ENCODE results near the gene BMP7.
"Not testable (repeated sequence)": the region's sequence is repeated elsewhere in the genome, so short reads cannot be mapped to it uniquely, and the experiment has no call there.

Gene BMP7

GRCh38 chr20:57288651-57289277 lies 22.3 kb upstream of the BMP7 start:
- H3K4me1 ChIP-seq (ENCODE audit: control insufficient read depth, insufficient read depth, low read length), result 0 out of 2 replicates have a peak, but pooled peaks cover 1% of the 10 kb centered on the region
- no peak overlapping the region for H3K27ac ChIP-seq (ENCODE audit: low read length)
- no CpG with 5 or more reads among the region's 16 CpGs for WGBS (ENCODE audit: insufficient coverage, insufficient read length)
- H3K9me3 ChIP-seq (ENCODE audit: control insufficient read depth, insufficient read depth, low read length), result no peaks in the 10 kb centered on the region
- no peak for DNase-seq (ENCODE audit: low read depth, low spot score)
- H3K4me3 ChIP-seq (ENCODE audit: low read length), result no peak overlapping the region
- no peaks in the 10 kb centered on the region for H3K27me3 ChIP-seq (ENCODE audit: control insufficient read depth, insufficient read depth, low read length)
- no peaks in the 10 kb centered on the region for H3K36me3 ChIP-seq (ENCODE audit: control insufficient read depth, insufficient read depth, low read length)

- Histone ChIP-seq H3K27ac (ENCODE audit: low read length) (no peak overlapping the region), H3K9me3 (ENCODE audit: control insufficient read depth, insufficient read depth, low read length) (no peaks in the 10 kb centered on the region), H3K27me3 (ENCODE audit: control insufficient read depth, insufficient read depth, low read length) (no peaks in the 10 kb centered on the region), H3K36me3 (ENCODE audit: control insufficient read depth, insufficient read depth, low read length) (no peaks in the 10 kb centered on the region), H3K4me1 (ENCODE audit: control insufficient read depth, insufficient read depth, low read length) (0 out of 2 replicates have a peak, but pooled peaks cover 1% of the 10 kb centered on the region), H3K4me3 (ENCODE audit: low read length) (no peak overlapping the region)
- no peak for DNase-seq (ENCODE audit: low read depth, low spot score)
- whole genome bisulfite sequencing (ENCODE audit: insufficient coverage, insufficient read length), result no CpG with 5 or more reads among the region's 6 CpGs
Observed at GRCh38 chr20:57287901-57288300, 21.5 kb upstream of the BMP7 start.

GRCh38 chr20:57287007-57287880 lies 20.8 kb upstream of the BMP7 start:
- no CpG with 5 or more reads among the region's 14 CpGs for WGBS (ENCODE audit: insufficient coverage, insufficient read length)
- H3K9me3 ChIP-seq (ENCODE audit: control insufficient read depth, insufficient read depth, low read length), result no peaks in the 10 kb centered on the region
- no peak overlapping the region for H3K27ac ChIP-seq (ENCODE audit: low read length)
- H3K27me3 ChIP-seq (ENCODE audit: control insufficient read depth, insufficient read depth, low read length), result no peaks in the 10 kb centered on the region
- no peaks in the 10 kb centered on the region for H3K36me3 ChIP-seq (ENCODE audit: control insufficient read depth, insufficient read depth, low read length)
- no peak overlapping the region for H3K4me3 ChIP-seq (ENCODE audit: low read length)
- no peak for DNase-seq (ENCODE audit: low read depth, low spot score)
- 0 out of 2 replicates have a peak, but pooled peaks cover 1% of the 10 kb centered on the region for H3K4me1 ChIP-seq (ENCODE audit: control insufficient read depth, insufficient read depth, low read length)

DNA sequence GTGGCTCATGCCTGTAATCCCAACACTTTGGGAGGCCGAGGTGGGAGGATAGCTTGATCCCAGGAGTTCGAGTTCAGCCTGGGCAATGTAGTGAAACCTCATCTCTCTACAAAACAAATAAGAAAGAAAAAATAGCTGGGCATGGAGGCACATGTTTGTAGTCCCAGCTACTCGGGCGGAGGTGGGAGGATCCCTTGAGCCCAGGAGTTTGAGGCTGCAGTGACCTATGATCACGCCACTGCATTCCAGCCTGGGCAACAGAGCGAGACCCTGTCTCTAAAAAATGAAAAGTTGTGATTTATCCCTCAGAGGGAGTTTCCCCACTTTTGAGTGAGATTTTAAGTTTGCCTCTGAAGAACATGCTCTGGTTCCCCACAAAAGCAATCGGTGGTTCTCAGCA lies 17.4 kb upstream of the BMP7 start:
- WGBS (ENCODE audit: insufficient coverage, insufficient read length), result no CpG with 5 or more reads among the region's 7 CpGs
- no peaks in the 10 kb centered on the region for H3K9me3 ChIP-seq (ENCODE audit: control insufficient read depth, insufficient read depth, low read length)
- H3K4me1 ChIP-seq (ENCODE audit: control insufficient read depth, insufficient read depth, low read length), result 0 out of 2 replicates have a peak, but pooled peaks cover 1% of the 10 kb centered on the region
- DNase-seq (ENCODE audit: low read depth, low spot score), result no peak
- H3K4me3 ChIP-seq (ENCODE audit: low read length), result no peak overlapping the region
- H3K27me3 ChIP-seq (ENCODE audit: control insufficient read depth, insufficient read depth, low read length), result no peaks in the 10 kb centered on the region
- H3K27ac ChIP-seq (ENCODE audit: low read length), result no peak overlapping the region
- H3K36me3 ChIP-seq (ENCODE audit: control insufficient read depth, insufficient read depth, low read length), result no peaks in the 10 kb centered on the region

- H3K9me3 ChIP-seq (ENCODE audit: control insufficient read depth, insufficient read depth, low read length), result no peaks in the 10 kb centered on the region
- DNase-seq (ENCODE audit: low read depth, low spot score), result no peak
- H3K27ac ChIP-seq (ENCODE audit: low read length), result no peak overlapping the region
- no peaks in the 10 kb centered on the region for H3K4me1 ChIP-seq (ENCODE audit: control insufficient read depth, insufficient read depth, low read length)
- H3K27me3 ChIP-seq (ENCODE audit: control insufficient read depth, insufficient read depth, low read length), result no peaks in the 10 kb centered on the region
- H3K4me3 ChIP-seq (ENCODE audit: low read length), result no peak overlapping the region
- no peaks in the 10 kb centered on the region for H3K36me3 ChIP-seq (ENCODE audit: control insufficient read depth, insufficient read depth, low read length)
- WGBS (ENCODE audit: insufficient coverage, insufficient read length), result no CpG with 5 or more reads among the region's 18 CpGs
Observed at GRCh38 chr20:57282670-57283361, 16.4 kb upstream of the BMP7 start.

DNA sequence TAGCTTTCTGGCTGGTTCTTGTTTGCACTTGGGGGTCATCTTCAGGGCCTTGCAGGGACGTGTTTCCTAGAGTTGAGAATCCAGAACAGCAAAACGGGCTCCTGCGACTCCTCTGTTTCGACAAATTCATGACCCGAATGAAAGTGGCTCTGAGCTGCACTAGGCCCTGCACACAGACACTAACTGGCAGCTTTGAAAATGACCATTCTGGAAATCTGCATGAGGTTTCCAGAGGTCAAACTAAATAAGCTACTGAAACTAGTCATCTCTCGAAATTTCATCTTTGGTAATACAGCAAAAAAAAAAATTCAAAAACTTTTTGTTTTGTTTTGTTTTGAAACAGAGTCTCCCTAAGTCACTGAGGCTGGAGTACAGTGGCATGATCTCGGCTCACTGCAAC lies 15.5 kb upstream of the BMP7 start:
- Histone ChIP-seq H3K9me3 (ENCODE audit: control insufficient read depth, insufficient read depth, low read length) (no peaks in the 10 kb centered on the region), H3K27ac (ENCODE audit: low read length) (no peak overlapping the region), H3K27me3 (ENCODE audit: control insufficient read depth, insufficient read depth, low read length) (no peaks in the 10 kb centered on the region), H3K36me3 (ENCODE audit: control insufficient read depth, insufficient read depth, low read length) (no peaks in the 10 kb centered on the region), H3K4me3 (ENCODE audit: low read length) (no peak overlapping the region), H3K4me1 (ENCODE audit: control insufficient read depth, insufficient read depth, low read length) (no peaks in the 10 kb centered on the region)
- no peak for DNase-seq (ENCODE audit: low read depth, low spot score)
- WGBS (ENCODE audit: insufficient coverage, insufficient read length), result no CpG with 5 or more reads among the region's 7 CpGs

- Histone ChIP-seq H3K9me3 (ENCODE audit: control insufficient read depth, insufficient read depth, low read length) (no peaks in the 10 kb centered on the region), H3K4me1 (ENCODE audit: control insufficient read depth, insufficient read depth, low read length) (no peaks in the 10 kb centered on the region), H3K27ac (ENCODE audit: low read length) (no peak overlapping the region), H3K36me3 (ENCODE audit: control insufficient read depth, insufficient read depth, low read length) (no peaks in the 10 kb centered on the region), H3K4me3 (ENCODE audit: low read length) (no peak overlapping the region), H3K27me3 (ENCODE audit: control insufficient read depth, insufficient read depth, low read length) (no peaks in the 10 kb centered on the region)
- no peak for DNase-seq (ENCODE audit: low read depth, low spot score)
- WGBS (ENCODE audit: insufficient coverage, insufficient read length), result no CpG with 5 or more reads among the region's 10 CpGs
Observed at GRCh38 chr20:57280221-57280620, 13.8 kb upstream of the BMP7 start.

DNA sequence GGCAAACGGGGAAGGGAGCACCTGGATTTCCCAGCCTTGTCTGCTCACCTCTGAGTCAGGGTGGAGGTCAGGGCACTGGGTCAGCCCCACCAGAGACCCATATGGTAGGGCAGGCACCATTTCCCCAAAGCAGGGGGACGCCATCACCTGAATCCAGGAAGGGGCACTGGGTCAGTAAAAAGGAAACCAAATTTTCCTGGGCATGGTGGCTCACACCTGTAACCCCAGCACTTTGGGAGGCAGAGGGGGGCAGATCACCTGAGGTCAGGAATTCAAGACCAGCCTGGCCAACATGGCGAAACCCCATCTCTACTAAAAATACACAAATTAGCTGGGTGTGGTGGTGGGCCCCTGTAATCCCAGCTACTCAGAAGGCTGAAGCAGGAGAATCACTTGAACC lies 13.1 kb upstream of the BMP7 start:
- not testable (repeated sequence) for H3K4me3 ChIP-seq (ENCODE audit: low read length); H3K27ac ChIP-seq (ENCODE audit: low read length); DNase-seq (ENCODE audit: low read depth, low spot score); H3K9me3 ChIP-seq (ENCODE audit: control insufficient read depth, insufficient read depth, low read length); H3K27me3 ChIP-seq (ENCODE audit: control insufficient read depth, insufficient read depth, low read length); H3K36me3 ChIP-seq (ENCODE audit: control insufficient read depth, insufficient read depth, low read length); H3K4me1 ChIP-seq (ENCODE audit: control insufficient read depth, insufficient read depth, low read length)
- WGBS (ENCODE audit: insufficient coverage, insufficient read length), result no CpG with 5 or more reads among the region's 3 CpGs

DNA sequence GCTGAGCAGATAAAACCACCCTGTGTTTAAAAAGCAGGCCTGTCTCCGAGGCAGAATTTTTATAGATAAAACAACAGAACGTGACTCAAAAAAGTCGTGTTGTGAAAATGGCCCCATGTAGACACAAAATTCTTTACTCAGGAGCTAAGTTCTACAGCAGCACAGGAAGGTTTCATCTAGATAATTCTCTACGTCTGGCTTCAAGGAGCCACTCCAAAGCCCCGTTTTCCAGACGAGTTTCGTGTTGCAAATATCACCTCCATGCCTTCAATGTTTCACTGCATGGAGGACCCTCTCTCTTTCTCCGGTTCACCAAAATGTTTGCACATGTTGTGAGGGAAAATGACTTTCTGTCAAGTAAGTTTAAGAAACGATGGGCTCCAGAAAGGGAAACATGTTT lies 12.0 kb upstream of the BMP7 start:
- no peak for DNase-seq (ENCODE audit: low read depth, low spot score)
- H3K36me3 ChIP-seq (ENCODE audit: control insufficient read depth, insufficient read depth, low read length), result no peaks in the 10 kb centered on the region
- H3K4me3 ChIP-seq (ENCODE audit: low read length), result no peak overlapping the region
- no peaks in the 10 kb centered on the region for H3K9me3 ChIP-seq (ENCODE audit: control insufficient read depth, insufficient read depth, low read length)
- H3K4me1 ChIP-seq (ENCODE audit: control insufficient read depth, insufficient read depth, low read length), result no peaks in the 10 kb centered on the region
- no peak overlapping the region for H3K27ac ChIP-seq (ENCODE audit: low read length)
- WGBS (ENCODE audit: insufficient coverage, insufficient read length), result no CpG with 5 or more reads among the region's 9 CpGs
- no peaks in the 10 kb centered on the region for H3K27me3 ChIP-seq (ENCODE audit: control insufficient read depth, insufficient read depth, low read length)

GRCh38 chr20:57277398-57278105 lies 11.1 kb upstream of the BMP7 start:
- Histone ChIP-seq H3K4me1 (ENCODE audit: control insufficient read depth, insufficient read depth, low read length) (no peaks in the 10 kb centered on the region), H3K36me3 (ENCODE audit: control insufficient read depth, insufficient read depth, low read length) (no peaks in the 10 kb centered on the region), H3K27me3 (ENCODE audit: control insufficient read depth, insufficient read depth, low read length) (no peaks in the 10 kb centered on the region), H3K27ac (ENCODE audit: low read length) (no peak overlapping the region), H3K9me3 (ENCODE audit: control insufficient read depth, insufficient read depth, low read length) (no peaks in the 10 kb centered on the region), H3K4me3 (ENCODE audit: low read length) (no peak overlapping the region)
- WGBS (ENCODE audit: insufficient coverage, insufficient read length), result no CpG with 5 or more reads among the region's 8 CpGs
- no peak for DNase-seq (ENCODE audit: low read depth, low spot score)
